Keratinocyte (primary cell): ENCODE results near the gene NEURL1. TPM values are rescaled to one million over a fixed set of nuclear protein-coding genes. Genes with fewer than 3 reads are reported as not detected.

Source experiments
- DNase-seq: peaks from one replicate; pipeline ENCODE4 v3.0.0-alpha.2; 2011; ENCODE audit warnings: low read depth, missing footprints, low spot score
- FAIRE-seq: peaks from 2 replicates; lab custom pipeline; 2011; peaks lifted over from hg19 to GRCh38; lab: Jason Lieb, UNC
- H2AFZ ChIP-seq: 2 replicates; pipeline ENCODE4 v1.6.0; 2012; ENCODE audit warnings: low read length, control low read depth, inconsistent platforms; ENCODE audit not compliant: control insufficient read depth
- H3K27ac ChIP-seq: 2 replicates; pipeline ENCODE4 v1.5.1; 2011; ENCODE audit warnings: low read length; ENCODE audit not compliant: control insufficient read depth, insufficient read depth
- H3K27me3 ChIP-seq: 3 replicates; pipeline ENCODE4 v1.6.0; 2011; ENCODE audit warnings: low read length; ENCODE audit not compliant: control insufficient read depth, insufficient read depth; ENCODE audit errors: extremely low read depth
- H3K36me3 ChIP-seq, 2 experiments: 2 replicates in 1 of 2; 3 replicates in 1 of 2; pipeline ENCODE4 v1.5.1; 2011; ENCODE audit warnings: low read length in 2 of 2, mild to moderate bottlenecking in 1 of 2; ENCODE audit not compliant: control insufficient read depth in 2 of 2, insufficient read depth in 2 of 2; ENCODE audit errors: extremely low read depth in 1 of 2
- H3K4me1 ChIP-seq: 3 replicates; pipeline ENCODE4 v1.5.1; 2011; ENCODE audit warnings: low read length; ENCODE audit not compliant: control insufficient read depth, insufficient read depth; ENCODE audit errors: extremely low read depth
- H3K4me2 ChIP-seq: 3 replicates; pipeline ENCODE4 v1.6.0; 2011; ENCODE audit warnings: low read depth, low read length; ENCODE audit not compliant: control insufficient read depth, insufficient read depth; ENCODE audit errors: extremely low read depth
- H3K4me3 ChIP-seq, 3 experiments: fragments of 200-600 bp in 1 of 3; sonication (generic) in 1 of 3; 2 replicates in 2 of 3; 3 replicates in 1 of 3; pipeline ENCODE4 v1.5.1; 2011 to 2016; ENCODE audit warnings: low read length in 3 of 3, mild to moderate bottlenecking in 3 of 3, control low read depth in 2 of 3, inconsistent platforms in 1 of 3, low read depth in 1 of 3, mixed read lengths in 1 of 3, mixed run types in 1 of 3, moderate library complexity in 1 of 3; ENCODE audit not compliant: control insufficient read depth in 2 of 3, insufficient read depth in 2 of 3; ENCODE audit errors: extremely low read depth in 1 of 3
- H3K79me2 ChIP-seq: 2 replicates; pipeline ENCODE4 v1.6.0; 2012; ENCODE audit warnings: low read length; ENCODE audit not compliant: control insufficient read depth, insufficient read depth
- H3K9ac ChIP-seq: 3 replicates; pipeline ENCODE4 v1.6.0; 2011; ENCODE audit warnings: low read length; ENCODE audit not compliant: control insufficient read depth, insufficient read depth; ENCODE audit errors: extremely low read depth
- H3K9me1 ChIP-seq: 3 replicates; pipeline ENCODE4 v1.6.0; 2011; ENCODE audit warnings: low read length; ENCODE audit not compliant: control insufficient read depth, insufficient read depth; ENCODE audit errors: extremely low read depth
- H3K9me3 ChIP-seq: 2 replicates; pipeline ENCODE4 v1.5.1; 2012; ENCODE audit warnings: low read depth, low read length; ENCODE audit not compliant: control insufficient read depth
- H4K20me1 ChIP-seq: 3 replicates; pipeline ENCODE4 v1.6.0; 2011; ENCODE audit warnings: low read length; ENCODE audit not compliant: control insufficient read depth, insufficient read depth; ENCODE audit errors: extremely low read depth
- EZH2 ChIP-seq: IDR thresholded peaks from one replicate; pipeline ENCODE4 v1.6.1; 2012; ENCODE audit warnings: inconsistent platforms, mild to moderate bottlenecking, low read length, moderate library complexity
- dilution Hi-C: fragments of 300-500 bp; cut with MboI; formaldehyde crosslinking; loops from one replicate; pipeline ENCODE4 v1.7.0; 2020; ENCODE audit warnings: low sequenced_read_pairs; ENCODE audit not compliant: extremely low pct_ligation_motif_present
- polyA plus RNA-seq, 5 experiments: library from polyadenylated mRNA; depleted of rRNA in 3 of 5; stranded (reverse) in 3 of 5; stranded (forward) in 1 of 5; unstranded in 1 of 5; fragments of >200 nt; gene quantifications; 1 replicate in 1 of 5; 2 replicates in 3 of 5; 3 replicates in 1 of 5; pipeline versions ENCODE4 v1.2.1 to v1.2.3, GENCODE V29; 2011 to 2012; ENCODE audit warnings: missing spikeins in 2 of 5, low read depth in 1 of 5, low replicate concordance in 1 of 5
- TF ChIP-seq, protein P1 (sequence below), 3 experiments: IDR thresholded peaks in 1 of 3; conservative IDR thresholded peaks in 1 of 3; optimal IDR thresholded peaks in 1 of 3; 2 replicates in 2 of 3; 3 replicates in 1 of 3; pipeline versions ENCODE3 to v1.5.1; 2011; ENCODE audit warnings: low read length in 3 of 3, mild to moderate bottlenecking in 3 of 3, moderate library complexity in 2 of 3, control low read depth in 1 of 3, inconsistent platforms in 1 of 3; ENCODE audit not compliant: insufficient read depth in 2 of 3; ENCODE audit errors: extremely low read depth in 1 of 3

The NEURL1 gene
- polyA plus RNA-seq, 1 donor (not counting 4 experiments of a cell fraction or from before 2014, with no cell fraction given): 0.03 TPM

GRCh38 chr10:103599907-103600306 is 106.4 kb downstream of the NEURL1 start:
- Histone ChIP-seq H3K9me1 (no peaks in the 10 kb centered on the region), H3K36me3 (peaks cover 47 to 50% of the 10 kb centered on the region in 2 experiments), H3K9me3 (no peaks in the 10 kb centered on the region), H3K4me3 (no peak overlapping the region), H3K27ac (no peak overlapping the region), H3K27me3 (no peaks in the 10 kb centered on the region), H4K20me1 (peaks cover 8% of the 10 kb centered on the region), H3K4me1 (no peaks in the 10 kb centered on the region), H3K4me2 (no peak overlapping the region), H3K79me2 (no peaks in the 10 kb centered on the region), H3K9ac (no peak overlapping the region), H2AFZ (no peak overlapping the region)
- FAIRE-seq (no peak), DNase-seq (no peak)
- TF ChIP-seq EZH2: no peak
- TF ChIP-seq, protein P1, sequence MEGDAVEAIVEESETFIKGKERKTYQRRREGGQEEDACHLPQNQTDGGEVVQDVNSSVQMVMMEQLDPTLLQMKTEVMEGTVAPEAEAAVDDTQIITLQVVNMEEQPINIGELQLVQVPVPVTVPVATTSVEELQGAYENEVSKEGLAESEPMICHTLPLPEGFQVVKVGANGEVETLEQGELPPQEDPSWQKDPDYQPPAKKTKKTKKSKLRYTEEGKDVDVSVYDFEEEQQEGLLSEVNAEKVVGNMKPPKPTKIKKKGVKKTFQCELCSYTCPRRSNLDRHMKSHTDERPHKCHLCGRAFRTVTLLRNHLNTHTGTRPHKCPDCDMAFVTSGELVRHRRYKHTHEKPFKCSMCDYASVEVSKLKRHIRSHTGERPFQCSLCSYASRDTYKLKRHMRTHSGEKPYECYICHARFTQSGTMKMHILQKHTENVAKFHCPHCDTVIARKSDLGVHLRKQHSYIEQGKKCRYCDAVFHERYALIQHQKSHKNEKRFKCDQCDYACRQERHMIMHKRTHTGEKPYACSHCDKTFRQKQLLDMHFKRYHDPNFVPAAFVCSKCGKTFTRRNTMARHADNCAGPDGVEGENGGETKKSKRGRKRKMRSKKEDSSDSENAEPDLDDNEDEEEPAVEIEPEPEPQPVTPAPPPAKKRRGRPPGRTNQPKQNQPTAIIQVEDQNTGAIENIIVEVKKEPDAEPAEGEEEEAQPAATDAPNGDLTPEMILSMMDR (optimal IDR thresholded peaks at IDR 0.05 in 1 of 3, IDR thresholded peaks at IDR 0.05 in 1 of 3, conservative IDR thresholded peaks at IDR 0.05 in 1 of 3; ENCODE audit: extremely low read depth in 1 of 3, insufficient read depth in 2 of 3, low read length in 3 of 3): no peak
- dilution Hi-C loops: no loop called here

GRCh38 chr10:103600325-103600724 is 106.8 kb downstream of the NEURL1 start:
- Histone ChIP-seq H3K79me2 (no peaks in the 10 kb centered on the region), H4K20me1 (peaks cover 8% of the 10 kb centered on the region), H3K27me3 (no peaks in the 10 kb centered on the region), H3K9ac (no peak overlapping the region), H3K4me3 (no peak overlapping the region), H3K4me2 (no peak overlapping the region), H3K4me1 (no peaks in the 10 kb centered on the region), H3K36me3 (peaks cover 52 to 55% of the 10 kb centered on the region in 2 experiments), H2AFZ (no peak overlapping the region), H3K27ac (no peak overlapping the region), H3K9me1 (no peaks in the 10 kb centered on the region), H3K9me3 (no peaks in the 10 kb centered on the region)
- DNase-seq (no peak), FAIRE-seq (no peak)
- dilution Hi-C loops: no loop called here
- TF ChIP-seq EZH2: no peak
- TF ChIP-seq, protein P1 (optimal IDR thresholded peaks at IDR 0.05 in 1 of 3, IDR thresholded peaks at IDR 0.05 in 1 of 3, conservative IDR thresholded peaks at IDR 0.05 in 1 of 3; ENCODE audit: extremely low read depth in 1 of 3, insufficient read depth in 2 of 3, low read length in 3 of 3): no peak
